AG09319 (cell line): Measurements from ENCODE around the gene TM9SF4.

ENCODE experiments used
- DNase-seq: peaks from one replicate; pipeline ENCODE4 v3.0.0-alpha.2; 2010; ENCODE audit warnings: low read depth; ENCODE audit errors: extremely low read depth
- TF ChIP-seq, protein P1 (sequence below): IDR thresholded peaks from 2 replicates; pipeline ENCODE4 v1.5.1; 2011; ENCODE audit warnings: low read depth, mild to moderate bottlenecking, inconsistent platforms, low read length, moderate library complexity

TM9SF4 gene

DNA sequence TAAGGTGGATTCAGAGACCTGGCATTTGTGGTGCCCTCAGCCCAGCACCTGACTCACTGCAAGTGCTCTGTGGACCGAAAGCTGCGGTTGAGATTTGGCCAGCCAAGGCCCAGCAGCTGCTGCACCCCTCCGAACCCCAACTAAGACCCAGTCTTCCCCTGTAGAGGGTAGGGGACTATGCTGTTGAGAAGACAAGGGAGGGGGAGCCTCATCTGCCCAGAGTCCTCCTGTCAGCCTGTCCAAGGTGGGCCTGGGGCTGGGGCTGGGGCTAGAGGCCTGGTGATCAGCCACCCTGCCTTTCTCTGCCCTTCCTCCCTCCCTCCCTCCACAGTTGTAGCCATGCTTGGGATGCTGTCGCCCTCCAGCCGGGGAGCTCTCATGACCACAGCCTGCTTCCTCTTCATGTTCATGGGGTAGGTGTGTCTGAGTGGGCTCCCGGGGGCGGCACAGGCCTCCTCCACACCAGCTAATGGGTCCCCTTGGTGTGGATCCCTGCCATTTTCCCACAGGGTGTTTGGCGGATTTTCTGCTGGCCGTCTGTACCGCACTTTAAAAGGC, 40.9 kb downstream of the TM9SF4 start:
- TF ChIP-seq, protein P1, sequence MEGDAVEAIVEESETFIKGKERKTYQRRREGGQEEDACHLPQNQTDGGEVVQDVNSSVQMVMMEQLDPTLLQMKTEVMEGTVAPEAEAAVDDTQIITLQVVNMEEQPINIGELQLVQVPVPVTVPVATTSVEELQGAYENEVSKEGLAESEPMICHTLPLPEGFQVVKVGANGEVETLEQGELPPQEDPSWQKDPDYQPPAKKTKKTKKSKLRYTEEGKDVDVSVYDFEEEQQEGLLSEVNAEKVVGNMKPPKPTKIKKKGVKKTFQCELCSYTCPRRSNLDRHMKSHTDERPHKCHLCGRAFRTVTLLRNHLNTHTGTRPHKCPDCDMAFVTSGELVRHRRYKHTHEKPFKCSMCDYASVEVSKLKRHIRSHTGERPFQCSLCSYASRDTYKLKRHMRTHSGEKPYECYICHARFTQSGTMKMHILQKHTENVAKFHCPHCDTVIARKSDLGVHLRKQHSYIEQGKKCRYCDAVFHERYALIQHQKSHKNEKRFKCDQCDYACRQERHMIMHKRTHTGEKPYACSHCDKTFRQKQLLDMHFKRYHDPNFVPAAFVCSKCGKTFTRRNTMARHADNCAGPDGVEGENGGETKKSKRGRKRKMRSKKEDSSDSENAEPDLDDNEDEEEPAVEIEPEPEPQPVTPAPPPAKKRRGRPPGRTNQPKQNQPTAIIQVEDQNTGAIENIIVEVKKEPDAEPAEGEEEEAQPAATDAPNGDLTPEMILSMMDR = no peak
- no peak for DNase-seq

DNA sequence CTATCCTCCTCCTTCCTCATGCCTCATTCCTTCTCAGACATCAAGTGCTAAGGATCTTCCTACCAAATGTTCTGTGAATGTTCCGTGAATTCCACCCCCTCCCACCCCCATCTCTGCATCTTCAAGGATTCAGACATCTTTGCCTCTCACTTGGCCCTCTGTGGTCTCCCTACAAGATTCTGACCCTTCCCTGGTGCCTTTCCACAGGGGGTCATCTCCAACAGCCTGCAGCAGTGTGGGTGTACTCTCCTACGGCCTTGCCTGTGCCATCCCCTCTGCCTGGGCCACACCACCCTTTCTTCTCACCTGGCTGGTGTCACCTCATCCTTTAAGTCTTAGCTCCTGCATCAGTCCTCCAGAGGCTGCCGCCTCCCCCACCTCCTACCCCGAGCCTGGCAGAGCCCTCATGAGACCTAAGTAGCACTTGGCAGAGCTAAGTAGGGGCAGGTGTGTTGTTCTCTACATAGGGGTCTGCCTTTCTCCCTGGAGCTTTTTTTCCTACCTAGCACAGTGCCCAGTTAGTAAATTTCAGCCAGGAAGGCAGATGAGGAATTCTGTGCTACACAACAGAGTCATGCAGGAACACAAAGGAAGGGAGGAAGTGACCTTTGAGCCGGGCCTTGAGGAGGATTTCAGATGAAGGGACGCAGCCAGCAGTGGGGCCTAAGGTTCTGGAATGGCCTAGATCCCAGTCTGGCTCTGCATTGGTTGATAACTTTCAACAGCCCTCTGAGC, 43.1 kb downstream of the TM9SF4 start:
- DNase-seq = no peak
- TF ChIP-seq, protein P1 = no peak

DNA sequence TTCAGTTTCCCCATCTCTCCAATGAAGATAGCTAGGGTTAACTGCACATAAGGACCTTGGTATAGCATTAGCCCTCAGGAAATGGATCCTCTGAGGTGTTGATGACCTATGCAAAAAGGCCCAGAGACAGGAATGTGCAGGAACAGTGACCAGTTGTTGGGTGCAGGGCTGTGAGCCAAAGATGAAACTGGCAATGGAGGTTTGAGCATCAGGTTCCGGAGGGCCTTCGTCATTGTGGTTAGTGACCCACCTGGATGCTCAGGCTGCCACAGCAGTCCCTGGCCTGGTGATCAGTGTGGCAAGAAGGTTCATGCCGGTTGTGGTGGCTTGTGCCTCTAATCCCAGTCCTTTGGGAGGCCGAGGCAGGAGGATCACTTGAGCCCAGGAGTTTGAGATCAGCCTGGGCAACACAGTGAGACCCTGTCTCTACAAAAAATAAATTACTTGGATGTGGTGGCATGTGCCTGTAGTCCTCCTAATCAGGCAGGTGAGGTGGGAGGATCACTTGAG, 43.7 kb downstream of the TM9SF4 start:
- DNase-seq = no peak
- TF ChIP-seq, protein P1 = no peak

DNA sequence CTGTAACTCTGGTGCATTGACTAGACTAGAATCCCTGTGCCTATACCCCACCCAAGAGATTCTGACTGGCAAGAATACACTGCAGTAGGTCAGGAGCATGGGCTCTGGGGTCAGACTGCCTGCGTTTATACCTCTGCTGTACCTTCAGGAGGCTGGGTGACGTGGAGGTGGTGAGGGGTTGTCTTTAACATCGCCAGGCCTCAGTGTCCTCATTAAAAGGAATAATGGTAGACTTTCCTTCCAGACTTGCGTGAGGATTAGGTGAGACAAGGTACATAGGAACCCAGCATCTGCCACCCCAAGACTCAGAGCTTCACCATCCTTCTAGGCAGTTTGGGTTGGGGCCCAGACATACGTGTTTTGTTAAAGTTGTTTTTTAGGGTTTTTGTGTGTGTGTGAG, 44.3 kb downstream of the TM9SF4 start:
- no peak for DNase-seq

DNA sequence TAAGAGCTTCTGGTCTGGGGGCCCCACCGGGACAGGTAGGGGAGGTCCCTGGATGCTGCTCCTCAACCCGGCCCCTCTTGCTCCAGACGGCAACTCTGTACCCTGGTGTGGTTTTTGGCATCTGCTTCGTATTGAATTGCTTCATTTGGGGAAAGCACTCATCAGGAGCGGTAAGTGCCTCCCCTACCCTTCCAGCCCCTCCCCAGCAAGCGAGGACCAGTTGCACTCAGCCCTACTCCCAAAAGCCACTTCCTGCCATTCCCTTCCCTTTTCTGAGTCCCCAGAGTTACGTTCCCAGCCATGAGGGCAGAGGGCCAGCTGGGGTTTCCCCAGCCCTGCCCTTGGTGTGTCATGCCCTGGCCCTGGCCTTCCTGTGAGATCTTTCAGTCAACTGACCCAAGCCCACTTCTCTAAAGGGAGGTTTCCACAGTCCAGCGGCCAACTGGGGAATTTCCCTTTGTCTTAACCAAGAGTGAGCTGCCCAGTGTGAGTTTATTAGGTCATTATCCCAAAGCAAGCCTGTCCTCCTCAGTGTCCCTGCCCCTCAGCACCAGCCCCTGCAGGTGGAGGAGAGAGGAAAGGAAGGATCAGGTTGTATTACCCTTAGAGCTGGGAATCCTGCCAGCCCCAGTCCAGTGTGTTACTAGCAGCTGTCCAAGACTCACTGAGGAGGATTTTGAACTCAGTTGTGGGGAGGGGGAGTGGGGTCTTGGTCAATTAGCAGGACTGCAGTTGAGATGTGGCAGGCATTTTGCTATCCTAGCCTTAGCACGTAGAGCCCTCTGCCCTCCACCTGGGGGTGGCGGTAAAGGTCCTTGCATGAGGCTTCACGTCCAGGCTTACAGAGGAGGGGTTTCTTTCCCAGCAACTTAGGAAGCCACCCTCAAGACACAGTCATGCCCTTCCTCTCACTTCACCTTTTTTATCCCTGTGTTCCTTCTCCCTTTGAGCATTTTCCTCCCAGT, 45.8 kb downstream of the TM9SF4 start:
- TF ChIP-seq, protein P1 = no peak; the same call in 1 of the 2 replicates
- peak; percentile 63 for DNase-seq

More for the DNA sequence above, 44.3 kb downstream of the TM9SF4 start:
- TF ChIP-seq, protein P1 = no peak

DNA sequence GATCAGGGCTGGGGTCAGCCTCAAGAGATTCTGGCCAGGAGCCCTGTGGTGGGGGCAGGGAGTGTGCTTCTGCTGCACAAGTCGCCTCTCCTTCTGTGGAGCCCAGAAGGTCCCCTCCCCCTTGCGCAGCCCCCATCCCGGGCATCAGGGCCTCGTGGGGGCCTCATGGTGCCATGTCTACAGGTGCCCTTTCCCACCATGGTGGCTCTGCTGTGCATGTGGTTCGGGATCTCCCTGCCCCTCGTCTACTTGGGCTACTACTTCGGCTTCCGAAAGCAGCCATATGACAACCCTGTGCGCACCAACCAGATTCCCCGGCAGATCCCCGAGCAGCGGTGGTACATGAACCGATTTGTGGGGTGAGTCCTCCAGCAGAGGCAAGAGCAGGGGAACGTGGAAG, 48.1 kb downstream of the TM9SF4 start:
- TF ChIP-seq, protein P1 = no peak
- no peak for DNase-seq
